HG02678 (cell line): ENCODE data around the gene PBLD.
A peak's percentile ranks its signal among the peaks of the same experiment; 100 is the strongest.
"Not testable (repeated sequence)": the region's sequence is repeated elsewhere in the genome, so short reads cannot be mapped to it uniquely, and the experiment has no call there.

Experiments used
- ATAC-seq: cut with Tn5 transposase; IDR thresholded peaks from one replicate; pipeline ENCODE4 v1.9.1; 2021; ENCODE audit warnings: mild to moderate bottlenecking, moderate library complexity; ENCODE audit not compliant: unreplicated experiment

PBLD gene

GRCh38 chr10:68331455-68332258 is 1.1 kb downstream of the PBLD start, which contains the start of gene HNRNPH3:
TSS of gene HNRNPH3 (plus strand) at chr10:68332064. CDS start at chr10:68337222, 5,158 bp downstream.
- peak; percentile 82 for ATAC-seq

GRCh38 chr10:68330852-68331454 is 1.8 kb downstream of the PBLD start:
- no peak for ATAC-seq

- no peak for ATAC-seq
Observed at GRCh38 chr10:68329506-68329861, 3.2 kb downstream of the PBLD start.

GRCh38 chr10:68327889-68328786 is 4.6 kb downstream of the PBLD start:
- ATAC-seq, result no peak

GRCh38 chr10:68324396-68324795 is 8.3 kb downstream of the PBLD start:
- ATAC-seq, result not testable (repeated sequence)

GRCh38 chr10:68318331-68319059 is 14.2 kb downstream of the PBLD start:
- ATAC-seq, result no peak

GRCh38 chr10:68315582-68315981 is 17.1 kb downstream of the PBLD start:
- no peak for ATAC-seq

GRCh38 chr10:68314930-68315329 is 17.8 kb downstream of the PBLD start:
- ATAC-seq, result not testable (repeated sequence)

- no peak for ATAC-seq
Observed at GRCh38 chr10:68310531-68310930, 22.2 kb downstream of the PBLD start.

- no peak for ATAC-seq
Observed at GRCh38 chr10:68305854-68306253, 26.9 kb downstream of the PBLD start.

- no peak for ATAC-seq
Observed at GRCh38 chr10:68303849-68304412, 28.8 kb downstream of the PBLD start.

GRCh38 chr10:68302871-68303270 is 29.9 kb downstream of the PBLD start:
- no peak for ATAC-seq

GRCh38 chr10:68302503-68302823 is 30.3 kb downstream of the PBLD start:
- no peak for ATAC-seq

GRCh38 chr10:68301790-68302502 is 30.8 kb downstream of the PBLD start:
- ATAC-seq, result peak; percentile 47

GRCh38 chr10:68301301-68301700 is 31.4 kb downstream of the PBLD start:
- ATAC-seq, result no peak

- ATAC-seq, result no peak
Observed at GRCh38 chr10:68296843-68297663, 35.7 kb downstream of the PBLD start.

- no peak for ATAC-seq
Observed at GRCh38 chr10:68290736-68291135, 42.0 kb downstream of the PBLD start.

GRCh38 chr10:68288717-68289116 is 44.0 kb downstream of the PBLD start:
- ATAC-seq, result no peak
